GM12878 (cell line): ENCODE data around the gene CKS1B.

Experiments
- BCL3 ChIP-seq: IDR thresholded peaks from 2 replicates; pipeline ENCODE4 v1.6.1; 2011; ENCODE audit warnings: borderline replicate concordance, low read depth, mild to moderate bottlenecking, moderate library complexity, low read length; ENCODE audit not compliant: insufficient read depth, poor library complexity, severe bottlenecking
- CTCF ChIP-seq, 3 experiments: IDR thresholded peaks in 2 of 3; conservative IDR thresholded peaks in 1 of 3; 2 replicates each; pipeline ENCODE4 v1.5.1; 2011; ENCODE audit warnings: low read depth in 3 of 3, low read length in 3 of 3, mild to moderate bottlenecking in 3 of 3, control low read depth in 2 of 3, moderate library complexity in 2 of 3, inconsistent platforms in 1 of 3, mixed read lengths in 1 of 3; ENCODE audit not compliant: control insufficient read depth in 2 of 3, insufficient read depth in 1 of 3; ENCODE audit errors: extremely low read depth in 1 of 3
- EED ChIP-seq: sonication (generic); IDR thresholded peaks from 2 replicates; pipeline ENCODE4 v1.6.1; 2016; ENCODE audit warnings: antibody characterized with exemption, low read depth
- EZH2 ChIP-seq: IDR thresholded peaks from 2 replicates; pipeline ENCODE4 v1.6.1; 2012; ENCODE audit warnings: low read depth, mild to moderate bottlenecking, control low read depth, inconsistent platforms, low read length, borderline replicate concordance; ENCODE audit not compliant: control insufficient read depth
- FOS ChIP-seq: IDR thresholded peaks from 3 replicates; pipeline ENCODE4 v1.6.1; 2011; ENCODE audit warnings: borderline replicate concordance; ENCODE audit not compliant: insufficient read length; ENCODE audit errors: extremely low read depth
- IKZF1 ChIP-seq: fragments of 450-650 bp; conservative IDR thresholded peaks from 2 replicates; pipeline ENCODE4 v1.6.1; 2017; ENCODE audit warnings: antibody characterized with exemption, mild to moderate bottlenecking
- IKZF2 ChIP-seq, 2 experiments: fragments of 450-650 bp; IDR thresholded peaks; 2 replicates each; pipeline ENCODE4 v1.6.1; 2017; ENCODE audit warnings: mild to moderate bottlenecking in 2 of 2, moderate library complexity in 2 of 2
- POLR2AphosphoS5 ChIP-seq: IDR thresholded peaks from 2 replicates; pipeline ENCODE4 v1.6.1; 2011; ENCODE audit warnings: mild to moderate bottlenecking, low read length, inconsistent platforms
- REST ChIP-seq: IDR thresholded peaks from 2 replicates; pipeline ENCODE4 v1.6.1; 2012; ENCODE audit warnings: mild to moderate bottlenecking, low read depth, low read length
- SUZ12 ChIP-seq: fragments of 200-600 bp; sonication (generic); IDR thresholded peaks from one replicate; pipeline ENCODE4 v1.6.1; 2018; ENCODE audit warnings: antibody characterized with exemption, mild to moderate bottlenecking; ENCODE audit not compliant: unreplicated experiment

GRCh38 chr1:155022136-155022926, 47.9 kb downstream of the CKS1B start:
- no peak for TF ChIP-seq SUZ12
- no peak for TF ChIP-seq CTCF (IDR thresholded peaks at IDR 0.05 in 2 of 3, conservative IDR thresholded peaks at IDR 0.05 in 1 of 3; ENCODE audit: control insufficient read depth in 2 of 3, extremely low read depth in 1 of 3, insufficient read depth in 1 of 3, low read depth in 3 of 3, low read length in 3 of 3)
- no peak for TF ChIP-seq POLR2AphosphoS5
- no peak for TF ChIP-seq IKZF2 (IDR thresholded peaks at IDR 0.05)
- TF ChIP-seq BCL3: no peak
- no peak for TF ChIP-seq IKZF1
- no peak for TF ChIP-seq EZH2
- no peak for TF ChIP-seq FOS
- no peak for TF ChIP-seq REST
- TF ChIP-seq EED: no peak
